Right lobe of liver (tissue), 6 donors: Measurements from ENCODE around the gene INSR. TPM values are rescaled to one million over a fixed set of nuclear protein-coding genes. Genes with fewer than 3 reads are reported as not detected.
A peak's percentile ranks its signal among the peaks of the same experiment; 100 is the strongest.

Source experiments
- ATAC-seq, 4 donors: fragments of 200-7000 bp; cut with Tn5 transposase; one replicate each; pipeline ENCODE4 v1.9.1; 2020; ENCODE audit warnings: mild to moderate bottlenecking in 4 of 4, moderate library complexity in 4 of 4
- DNase-seq, 3 donors: peaks; one replicate each; pipeline ENCODE4 v3.0.0-alpha.2; 2020
- H3K27ac ChIP-seq, 3 donors: fragments of 200-600 bp; one replicate each; pipeline ENCODE4 v1.8.0; 2022
- H3K27me3 ChIP-seq, 2 donors: fragments of 200-600 bp; one replicate each; pipeline ENCODE4 v1.8.0; 2022
- H3K36me3 ChIP-seq, 4 donors: fragments of 200-600 bp; sonication (generic) in 1 of 4; one replicate each; pipeline versions ENCODE4 v1.5.1 to v1.8.0; 2017 to 2022; ENCODE audit warnings: control low read depth in 1 of 4
- H3K4me1 ChIP-seq, 4 donors: fragments of 200-600 bp; sonication (generic) in 1 of 4; one replicate each; pipeline versions ENCODE4 v1.5.1 to v1.8.0; 2017 to 2022; ENCODE audit warnings: control low read depth in 1 of 4
- H3K4me3 ChIP-seq, 3 donors: fragments of 200-600 bp; one replicate each; pipeline ENCODE4 v1.8.0; 2022
- H3K9me3 ChIP-seq, 4 donors: fragments of 200-600 bp; sonication (generic) in 1 of 4; one replicate each; pipeline versions ENCODE4 v1.5.1 to v1.8.0; 2017 to 2022; ENCODE audit warnings: control low read depth in 1 of 4
- POLR2A ChIP-seq: fragments of 450-650 bp; IDR thresholded peaks from one replicate; pipeline ENCODE4 v1.6.1; 2017; ENCODE audit warnings: antibody characterized with exemption, mild to moderate bottlenecking
- WGBS: methylation state at CpG from one replicate; pipeline ENCODE4 v1.1.6; 2018; ENCODE audit warnings: low coverage, low lambda C conversion rate; ENCODE audit not compliant: insufficient coverage; ENCODE audit errors: missing lambda C conversion rate; 5-methylcytosine and 5-hydroxymethylcytosine counted together
- intact Hi-C, 2 donors: fragments of 100-400 bp; cut with DNase I; formaldehyde crosslinking; loops; one replicate each; pipeline versions ENCODE4 v1.11.2 to v1.14.1; 2022
- total RNA-seq, 6 experiments: library from RNA; depleted of rRNA in 2 of 6; stranded (reverse); fragments of >200 nt in 2 of 6; fragmentation: NEBNext Ultra II Directional in 3 of 6; extraction: Animal tissue kit (Norgen Biotek cat#: 25700) in 3 of 6; gene quantifications; one replicate each; pipeline versions ENCODE4 v1.1.0 to v1.2.4, GENCODE V29; 2016 to 2023
- TF ChIP-seq, protein P1 (sequence below), 4 donors: fragments of 200-600 bp in 3 of 4; fragments of 450-650 bp in 1 of 4; IDR thresholded peaks; one replicate each; pipeline versions ENCODE4 v1.5.1 to v1.8.0; 2016 to 2022; ENCODE audit warnings: antibody characterized with exemption in 4 of 4, mild to moderate bottlenecking in 2 of 4
- donor health status: DM: no; HTN: yes; CAD: no.
- donor health status: DM: no; HTN: no; CAD: no.
- donor health status: DM: no; HTN: no; CAD: no.
- donor health status: DM: no; HTN: yes; CAD: no.
- donor health status: DM: no; HTN: yes; CAD: no.

The INSR gene
- total RNA-seq, 6 experiments from 2014 or later, result 82.7 to 121 (median 106) TPM

DNA sequence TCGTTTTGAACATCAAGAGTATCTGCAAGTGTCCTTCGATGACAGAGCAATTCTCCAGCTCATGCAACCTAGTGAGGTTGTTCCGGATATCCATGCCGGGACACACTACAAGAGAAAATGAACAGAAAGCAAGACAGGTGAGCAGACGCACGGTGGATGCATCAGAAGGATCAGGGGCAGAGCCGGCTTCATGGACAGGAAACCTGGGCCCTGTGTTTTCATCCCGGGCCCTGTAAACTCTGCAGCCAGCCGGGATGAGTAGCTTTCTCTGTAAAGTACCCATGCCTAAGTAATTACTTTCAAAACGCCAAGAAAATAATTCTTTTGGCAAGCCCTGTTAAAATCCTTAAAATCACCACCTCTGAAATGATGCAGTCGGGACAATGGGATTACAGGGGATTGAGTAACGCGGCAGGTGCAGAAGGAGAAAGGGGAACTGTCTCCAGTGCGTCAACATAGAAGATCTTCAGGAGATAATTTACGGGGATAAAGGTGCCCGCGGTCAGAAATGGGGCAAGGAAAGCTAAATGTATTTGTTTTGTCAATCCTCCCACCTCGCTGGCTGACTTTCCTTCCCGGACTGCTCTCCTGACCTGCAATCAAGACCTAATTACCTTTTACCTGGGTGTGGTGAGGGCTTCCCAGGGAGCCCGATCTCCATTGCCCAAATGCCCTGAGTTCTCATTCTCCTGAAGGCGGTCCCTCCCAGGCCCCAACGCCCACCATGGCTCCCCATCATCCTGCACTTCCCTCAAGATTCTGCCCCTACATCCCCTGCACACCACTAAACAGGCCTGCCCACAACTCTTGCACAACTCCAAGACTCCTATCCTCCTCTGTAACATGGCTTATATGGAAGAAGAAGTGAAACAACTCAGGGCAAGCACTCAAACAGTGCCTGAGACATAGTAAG, 26.2 kb downstream of the INSR start:
- H3K27me3 ChIP-seq, result no peaks in the 10 kb centered on the region
- DNase-seq (no peak), ATAC-seq (peak; percentile 10 to 47 (median 26))
- H3K9me3 ChIP-seq, result no peaks in the 10 kb centered on the region
- TF ChIP-seq, protein P1, sequence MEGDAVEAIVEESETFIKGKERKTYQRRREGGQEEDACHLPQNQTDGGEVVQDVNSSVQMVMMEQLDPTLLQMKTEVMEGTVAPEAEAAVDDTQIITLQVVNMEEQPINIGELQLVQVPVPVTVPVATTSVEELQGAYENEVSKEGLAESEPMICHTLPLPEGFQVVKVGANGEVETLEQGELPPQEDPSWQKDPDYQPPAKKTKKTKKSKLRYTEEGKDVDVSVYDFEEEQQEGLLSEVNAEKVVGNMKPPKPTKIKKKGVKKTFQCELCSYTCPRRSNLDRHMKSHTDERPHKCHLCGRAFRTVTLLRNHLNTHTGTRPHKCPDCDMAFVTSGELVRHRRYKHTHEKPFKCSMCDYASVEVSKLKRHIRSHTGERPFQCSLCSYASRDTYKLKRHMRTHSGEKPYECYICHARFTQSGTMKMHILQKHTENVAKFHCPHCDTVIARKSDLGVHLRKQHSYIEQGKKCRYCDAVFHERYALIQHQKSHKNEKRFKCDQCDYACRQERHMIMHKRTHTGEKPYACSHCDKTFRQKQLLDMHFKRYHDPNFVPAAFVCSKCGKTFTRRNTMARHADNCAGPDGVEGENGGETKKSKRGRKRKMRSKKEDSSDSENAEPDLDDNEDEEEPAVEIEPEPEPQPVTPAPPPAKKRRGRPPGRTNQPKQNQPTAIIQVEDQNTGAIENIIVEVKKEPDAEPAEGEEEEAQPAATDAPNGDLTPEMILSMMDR (IDR thresholded peaks at IDR 0.05), result no peak
- TF ChIP-seq POLR2A, result no peak
- H3K4me1 ChIP-seq, result peaks cover 0 to 49% (median 15%) of the 10 kb centered on the region in 4 donors
- 65% methylated on average over 22 of the region's 22 CpGs for WGBS
- H3K4me3 ChIP-seq, result no peak overlapping the region
- H3K27ac ChIP-seq, result peak overlapping the region in 2 of 3 donors; percentile 7 to 29
- H3K36me3 ChIP-seq, result peaks cover 0 to 12% (median 8%) of the 10 kb centered on the region in 4 donors
- intact Hi-C loops, result no loop called here

DNA sequence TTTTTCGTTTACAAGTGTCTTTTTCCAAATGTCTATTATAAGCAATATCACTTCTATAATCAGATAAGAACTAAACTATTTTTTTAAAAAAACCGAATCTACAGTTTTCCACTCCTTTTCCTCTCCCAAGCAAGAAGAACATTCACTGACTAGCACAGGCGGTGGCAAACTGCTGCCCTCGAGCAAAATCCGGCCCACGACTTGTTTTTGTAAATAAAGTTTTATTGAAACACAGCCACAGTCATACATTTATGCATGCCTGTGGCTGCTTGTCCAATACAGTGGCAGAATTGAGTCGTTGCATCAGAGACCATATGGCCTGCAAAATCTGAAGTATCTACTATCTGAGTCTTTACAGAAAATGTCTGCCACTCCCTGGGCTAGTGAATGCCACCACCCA, 27.4 kb downstream of the INSR start:
- 92% methylated on average over 7 of the region's 7 CpGs for WGBS
- peak overlapping the region; percentile 16 to 80 (median 56) for H3K27ac ChIP-seq
- intact Hi-C loops, result no loop called here

DNA sequence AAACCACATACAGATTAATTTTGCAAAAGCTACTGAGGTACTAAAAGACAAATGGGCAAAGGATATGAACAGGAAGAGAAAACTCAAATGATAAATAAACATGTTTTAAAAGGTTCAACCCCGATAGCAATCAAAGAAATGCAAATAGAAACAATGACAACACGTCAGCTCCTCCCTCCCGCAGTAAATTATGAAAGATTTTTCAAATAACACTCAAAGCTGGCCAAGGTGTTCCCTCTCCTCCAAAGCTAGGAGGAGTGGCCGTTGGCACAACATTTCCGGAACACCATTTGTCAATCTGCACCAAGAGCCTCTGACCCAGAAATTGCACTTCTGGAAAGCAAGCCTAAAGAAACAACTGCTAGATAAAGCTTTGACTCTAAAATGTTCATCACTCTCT, 28.3 kb downstream of the INSR start:
- H3K9me3 ChIP-seq, result no peaks in the 10 kb centered on the region
- H3K27ac ChIP-seq, result peak overlapping the region; percentile 47 to 80 (median 56)
- WGBS, result 11% methylated on average over 5 of the region's 5 CpGs
- peak; percentile 66 to 72 (median 72) for ATAC-seq
- DNase-seq, result peak in 2 of 3 donors; percentile 61 to 75
- peaks cover 0 to 12% (median 8%) of the 10 kb centered on the region in 4 donors for H3K36me3 ChIP-seq
- intact Hi-C loops, result no loop called here
- H3K27me3 ChIP-seq, result no peaks in the 10 kb centered on the region
- H3K4me1 ChIP-seq, result peaks cover 0 to 38% (median 9%) of the 10 kb centered on the region in 4 donors
- H3K4me3 ChIP-seq, result no peak overlapping the region
- TF ChIP-seq POLR2A, result no peak
- TF ChIP-seq, protein P1 (IDR thresholded peaks at IDR 0.05), result no peak

More for the DNA sequence above, 27.4 kb downstream of the INSR start:
- Histone ChIP-seq H3K4me3 (no peak overlapping the region), H3K27me3 (no peaks in the 10 kb centered on the region), H3K4me1 (peaks cover 0 to 42% (median 11%) of the 10 kb centered on the region in 4 donors), H3K9me3 (no peaks in the 10 kb centered on the region), H3K36me3 (peaks cover 0 to 12% (median 8%) of the 10 kb centered on the region in 4 donors)
- ATAC-seq (no peak), DNase-seq (no peak)
- TF ChIP-seq POLR2A, result no peak

DNA sequence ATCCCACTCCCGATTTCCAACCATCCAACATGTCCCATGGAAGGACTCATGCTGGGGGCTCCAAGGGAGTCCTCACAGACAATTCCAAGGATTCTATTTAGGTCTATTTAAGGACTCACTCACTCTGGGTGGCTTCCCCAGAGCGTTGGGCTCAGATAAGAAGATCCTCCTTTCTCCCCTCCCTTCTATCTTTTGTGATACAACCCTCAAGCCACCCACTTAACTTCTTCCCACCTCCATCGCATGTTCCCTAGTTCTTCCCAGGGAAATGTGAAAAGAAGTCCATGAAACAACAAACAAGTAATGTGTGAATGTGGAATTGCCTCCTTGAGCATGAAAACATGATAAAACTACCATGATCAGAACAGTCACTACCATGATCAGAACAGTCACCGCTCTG, 29.4 kb downstream of the INSR start:
- peaks cover 0 to 12% (median 8%) of the 10 kb centered on the region in 4 donors for H3K36me3 ChIP-seq
- H3K27ac ChIP-seq, result peak overlapping the region in 2 of 3 donors; percentile 56 to 80
- peaks cover 0 to 38% (median 9%) of the 10 kb centered on the region in 4 donors for H3K4me1 ChIP-seq
- DNase-seq (no peak), ATAC-seq (no peak)
- no peak overlapping the region for H3K4me3 ChIP-seq
- H3K9me3 ChIP-seq, result no peaks in the 10 kb centered on the region
- no peak for TF ChIP-seq POLR2A
- TF ChIP-seq, protein P1 (IDR thresholded peaks at IDR 0.05), result no peak
- WGBS, result 87% methylated on average over 3 of the region's 4 CpGs
- H3K27me3 ChIP-seq, result no peaks in the 10 kb centered on the region
- intact Hi-C loops, result no loop called here

DNA sequence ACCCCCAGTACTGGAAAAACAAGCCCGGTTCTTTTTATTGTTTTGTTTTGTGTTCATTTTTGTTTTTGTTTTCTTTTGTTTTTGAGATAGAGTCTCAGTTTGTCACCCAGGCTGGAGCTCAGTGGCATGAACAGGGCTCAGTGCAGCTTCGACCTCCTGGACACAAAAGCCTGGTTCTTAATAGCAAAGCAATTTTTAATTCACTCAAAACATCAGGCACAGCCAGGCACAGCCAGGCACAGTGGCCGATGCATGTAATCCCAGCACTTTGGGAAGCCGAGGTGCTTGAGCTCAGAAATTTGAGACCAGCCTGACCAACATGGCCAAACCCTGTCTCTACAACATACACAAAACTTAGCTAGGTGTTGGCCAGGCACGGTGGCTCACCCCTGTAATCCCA, 30.7 kb downstream of the INSR start:
- no peak overlapping the region for H3K4me3 ChIP-seq
- H3K36me3 ChIP-seq, result peaks cover 0 to 12% (median 8%) of the 10 kb centered on the region in 4 donors
- peaks cover 0 to 31% (median 8%) of the 10 kb centered on the region in 4 donors for H3K4me1 ChIP-seq
- no peak for TF ChIP-seq POLR2A
- TF ChIP-seq, protein P1 (IDR thresholded peaks at IDR 0.05), result no peak
- intact Hi-C loops, result no loop called here
- 53% methylated on average over 2 of the region's 5 CpGs for WGBS
- ATAC-seq (no peak), DNase-seq (no peak)
- peak overlapping the region in 1 of 3 donors; percentile 24 for H3K27ac ChIP-seq
- H3K27me3 ChIP-seq, result no peaks in the 10 kb centered on the region
- no peaks in the 10 kb centered on the region for H3K9me3 ChIP-seq
